ENCODE measurements around the gene PBX4. TPM values are rescaled to one million over a fixed set of nuclear protein-coding genes. Genes with fewer than 3 reads are reported as not detected.

The PBX4 gene
- total RNA-seq, 4 donors from 2014 or later: 0.42 to 4.5 (median 0.68) TPM

GRCh38 chr19:19520989-19521388 is 97.5 kb downstream of the PBX4 start:
- TF ChIP-seq, protein P1, sequence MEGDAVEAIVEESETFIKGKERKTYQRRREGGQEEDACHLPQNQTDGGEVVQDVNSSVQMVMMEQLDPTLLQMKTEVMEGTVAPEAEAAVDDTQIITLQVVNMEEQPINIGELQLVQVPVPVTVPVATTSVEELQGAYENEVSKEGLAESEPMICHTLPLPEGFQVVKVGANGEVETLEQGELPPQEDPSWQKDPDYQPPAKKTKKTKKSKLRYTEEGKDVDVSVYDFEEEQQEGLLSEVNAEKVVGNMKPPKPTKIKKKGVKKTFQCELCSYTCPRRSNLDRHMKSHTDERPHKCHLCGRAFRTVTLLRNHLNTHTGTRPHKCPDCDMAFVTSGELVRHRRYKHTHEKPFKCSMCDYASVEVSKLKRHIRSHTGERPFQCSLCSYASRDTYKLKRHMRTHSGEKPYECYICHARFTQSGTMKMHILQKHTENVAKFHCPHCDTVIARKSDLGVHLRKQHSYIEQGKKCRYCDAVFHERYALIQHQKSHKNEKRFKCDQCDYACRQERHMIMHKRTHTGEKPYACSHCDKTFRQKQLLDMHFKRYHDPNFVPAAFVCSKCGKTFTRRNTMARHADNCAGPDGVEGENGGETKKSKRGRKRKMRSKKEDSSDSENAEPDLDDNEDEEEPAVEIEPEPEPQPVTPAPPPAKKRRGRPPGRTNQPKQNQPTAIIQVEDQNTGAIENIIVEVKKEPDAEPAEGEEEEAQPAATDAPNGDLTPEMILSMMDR (IDR thresholded peaks at IDR 0.05): no peak
- no peak for TF ChIP-seq EP300 (IDR thresholded peaks at IDR 0.05)
- no peak for TF ChIP-seq POLR2AphosphoS5 (IDR thresholded peaks at IDR 0.05)
- no peak for TF ChIP-seq POLR2A (IDR thresholded peaks at IDR 0.05)
- WGBS, 2 donors (ENCODE audit: low coverage in 1 of 2): 20 to 77% methylated on average over 1 to 6 of the region's 6 CpGs
- peaks cover 0 to 49% of the 10 kb centered on the region in 2 donors for H3K36me3 ChIP-seq
- ATAC-seq: no peak
- H3K9me3 ChIP-seq: no peaks in the 10 kb centered on the region
- H3K27ac ChIP-seq: no peak overlapping the region
- H3K27me3 ChIP-seq: no peaks in the 10 kb centered on the region
- peaks cover 0 to 47% (median 9%) of the 10 kb centered on the region in 3 donors for H3K4me1 ChIP-seq
- no peak overlapping the region for H3K4me3 ChIP-seq

- Histone ChIP-seq H3K27ac (no peak overlapping the region), H3K27me3 (no peaks in the 10 kb centered on the region), H3K9me3 (peaks cover 0 to 7% (median 0%) of the 10 kb centered on the region in 3 donors), H3K36me3 (peaks cover 0 to 23% of the 10 kb centered on the region in 2 donors), H3K4me3 (peak overlapping the region in 1 of 2 donors; percentile 82), H3K4me1 (peaks cover 0 to 58% (median 14%) of the 10 kb centered on the region in 3 donors)
- TF ChIP-seq, protein P1 (IDR thresholded peaks at IDR 0.05): no peak
- TF ChIP-seq POLR2AphosphoS5 (IDR thresholded peaks at IDR 0.05) (no peak), POLR2A (IDR thresholded peaks at IDR 0.05) (no peak), EP300 (IDR thresholded peaks at IDR 0.05) (no peak)
- WGBS, 2 donors (ENCODE audit: low coverage in 1 of 2): 45 to 60% methylated on average over 3 to 7 of the region's 10 CpGs
- no peak for ATAC-seq
These were observed 101.3 kb downstream of the PBX4 start for GRCh38 chr19:19517235-19517619.

GRCh38 chr19:19515642-19516519 is 102.6 kb downstream of the PBX4 start, which contains the start of gene NDUFA13:
Gene NDUFA13, plus strand, starts transcription at chr19:19516225. Its CDS starts 14 bp downstream, at chr19:19516239.
- WGBS, 2 donors (ENCODE audit: low coverage in 1 of 2): 0 to 2% methylated on average over 11 to 17 of the region's 61 CpGs
- ATAC-seq: peak; percentile 93
- TF ChIP-seq EP300 (IDR thresholded peaks at IDR 0.05) (no peak), POLR2AphosphoS5 (IDR thresholded peaks at IDR 0.05) (peak; percentile 100), POLR2A (IDR thresholded peaks at IDR 0.05) (peak; percentile 58 to 74)
- TF ChIP-seq, protein P1 (IDR thresholded peaks at IDR 0.05): peak in 1 of 4 experiments; percentile 10
- H3K36me3 ChIP-seq: peaks cover 0 to 19% of the 10 kb centered on the region in 2 donors
- H3K4me1 ChIP-seq: peaks cover 0 to 58% (median 14%) of the 10 kb centered on the region in 3 donors
- H3K4me3 ChIP-seq: peak within 1 kb of the TSS; percentile 63 to 82
- H3K9me3 ChIP-seq: peaks cover 0 to 7% (median 0%) of the 10 kb centered on the region in 3 donors
- no peaks in the 10 kb centered on the region for H3K27me3 ChIP-seq
- peak within 1 kb of the TSS; percentile 43 to 91 (median 88) for H3K27ac ChIP-seq

DNA sequence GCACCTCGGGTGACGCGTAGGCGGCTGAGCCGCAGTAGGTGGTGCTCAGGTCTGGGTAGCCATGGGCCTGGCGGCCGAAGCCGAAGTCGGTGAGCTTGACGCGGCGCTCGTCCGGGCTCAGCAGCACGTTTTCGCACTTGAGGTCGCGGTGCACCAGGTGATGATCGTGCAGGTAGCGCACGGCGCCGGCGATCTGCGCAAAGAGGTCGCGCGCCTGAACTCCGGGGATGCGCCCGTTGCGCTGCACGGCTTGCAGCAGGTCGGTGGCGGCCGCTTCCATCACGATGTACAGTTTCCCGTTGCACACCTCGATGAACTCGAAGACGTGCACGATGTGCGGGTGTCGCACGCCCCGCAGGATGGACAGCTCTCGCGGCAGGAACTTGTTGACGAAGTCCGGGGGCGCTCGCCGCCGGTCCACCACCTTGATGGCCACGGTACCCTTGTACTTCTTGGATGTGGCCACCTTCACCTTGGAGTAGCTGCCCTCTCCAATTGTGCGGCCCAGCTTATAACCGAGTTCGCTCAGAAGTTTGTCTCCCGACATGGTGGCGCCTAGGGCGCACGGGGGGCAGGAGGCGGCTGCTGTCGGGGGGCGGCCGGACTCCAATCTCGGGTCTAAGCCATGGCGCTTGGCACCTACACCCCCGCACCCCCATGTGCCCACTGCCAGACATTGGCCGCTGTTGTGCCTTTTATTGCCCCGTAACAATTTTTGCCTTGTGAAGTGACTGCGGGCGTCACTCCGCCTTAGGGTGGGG is 103.4 kb downstream of the PBX4 start, which contains the start of gene TSSK6:
TSS of gene TSSK6 (minus strand) at position 668 of the 761 bp plus-strand sequence. CDS start at position 547, 121 bp downstream.
- WGBS, 2 donors (ENCODE audit: low coverage in 1 of 2): 85% methylated on average over 14 of the region's 74 CpGs; no CpG with 5 or more reads in 1 of the 2 donors
- no peak for ATAC-seq
- Histone ChIP-seq H3K4me1 (peaks cover 0 to 58% (median 14%) of the 10 kb centered on the region in 3 donors), H3K9me3 (peaks cover 0 to 7% (median 0%) of the 10 kb centered on the region in 3 donors), H3K4me3 (peak within 1 kb of the TSS; percentile 63 to 82), H3K27me3 (no peaks in the 10 kb centered on the region), H3K36me3 (peaks cover 0 to 11% of the 10 kb centered on the region in 2 donors), H3K27ac (peak within 1 kb of the TSS; percentile 43 to 91 (median 88))
- TF ChIP-seq POLR2A (IDR thresholded peaks at IDR 0.05): no peak

GRCh38 chr19:19514215-19514657 is 104.3 kb downstream of the PBX4 start:
- WGBS, 2 donors (ENCODE audit: low coverage in 1 of 2): 15% methylated on average over 4 of the region's 46 CpGs; no CpG with 5 or more reads in 1 of the 2 donors
- peak; percentile 57 for TF ChIP-seq POLR2AphosphoS5 (IDR thresholded peaks at IDR 0.05)
- TF ChIP-seq, protein P1 (IDR thresholded peaks at IDR 0.05): no peak
- peak; percentile 70 for ATAC-seq

More at GRCh38 chr19:19514215-19514657, 104.3 kb downstream of the PBX4 start:
- H3K4me3 ChIP-seq: peak overlapping the region in 1 of 2 donors; percentile 43
- H3K36me3 ChIP-seq: peaks cover 0 to 3% of the 10 kb centered on the region in 2 donors
- peaks cover 0 to 52% (median 14%) of the 10 kb centered on the region in 3 donors for H3K4me1 ChIP-seq
- H3K27me3 ChIP-seq: no peaks in the 10 kb centered on the region
- peak overlapping the region in 3 of 4 donors; percentile 48 to 87 (median 58) for H3K27ac ChIP-seq
- H3K9me3 ChIP-seq: peaks cover 0 to 7% (median 0%) of the 10 kb centered on the region in 3 donors

Data from gastroesophageal sphincter (tissue), 4 donors.